AG04449 (cell line): ENCODE results near the gene P2RY4.
"Not testable (repeated sequence)": the region's sequence is repeated elsewhere in the genome, so short reads cannot be mapped to it uniquely, and the experiment has no call there.

ENCODE experiments used
- CTCF ChIA-PET: fragments of 350-600 bp; formaldehyde crosslinking; extraction: SDS; loops from one replicate; lab custom pipeline; 2021; ENCODE audit warnings: antibody characterized with exemption; lab: Yijun Ruan, JAX
- POLR2A ChIA-PET: fragments of 400-600, 350-600 bp; formaldehyde crosslinking; extraction: SDS; loops from one replicate; lab custom pipeline; 2020; ENCODE audit warnings: antibody characterized with exemption, inconsistent platforms; lab: Yijun Ruan, JAX
- DNase-seq: peaks from one replicate; pipeline ENCODE4 v3.0.0-alpha.2; 2010; ENCODE audit warnings: low read depth, low spot score
- H3K4me3 ChIP-seq: 2 replicates; pipeline ENCODE4 v1.5.1; 2011; ENCODE audit warnings: low read depth, mild to moderate bottlenecking, control low read depth, low read length
- TF ChIP-seq, protein P1 (sequence below): IDR thresholded peaks from one replicate; pipeline ENCODE4 v1.5.1; 2011; ENCODE audit warnings: mild to moderate bottlenecking, moderate library complexity, low read length, control low read depth, inconsistent platforms; ENCODE audit not compliant: insufficient read depth; ENCODE audit errors: missing control alignments

P2RY4 gene

DNA sequence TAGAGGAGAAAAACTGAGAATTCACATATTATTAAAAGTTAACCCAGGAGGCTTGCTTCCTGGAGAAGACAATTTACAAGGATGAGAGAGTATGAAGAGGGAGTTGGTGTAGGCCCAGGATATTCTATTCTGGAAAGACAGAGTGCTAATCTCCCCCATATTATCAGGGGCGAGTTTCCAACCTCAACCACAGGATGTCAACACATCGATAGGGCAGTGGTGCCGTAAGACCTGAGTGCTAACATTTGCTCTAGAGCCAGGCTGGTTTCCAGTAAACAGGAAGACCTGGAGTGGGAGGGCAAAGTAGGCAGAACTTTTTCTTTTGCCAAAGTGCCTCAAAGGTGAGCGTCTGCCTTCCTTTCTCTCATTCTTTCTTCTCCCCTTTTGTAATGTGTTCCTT, 28.3 kb downstream of the P2RY4 start:
- ChIA-PET POLR2A (no interaction called here), CTCF (interaction anchor here (1.3 kb wide), 1 partner anchor 99 kb away, joined by 3 read pairs; the partner anchor contains the start of gene IGBP1)
- no peak overlapping the region for H3K4me3 ChIP-seq
- TF ChIP-seq, protein P1, sequence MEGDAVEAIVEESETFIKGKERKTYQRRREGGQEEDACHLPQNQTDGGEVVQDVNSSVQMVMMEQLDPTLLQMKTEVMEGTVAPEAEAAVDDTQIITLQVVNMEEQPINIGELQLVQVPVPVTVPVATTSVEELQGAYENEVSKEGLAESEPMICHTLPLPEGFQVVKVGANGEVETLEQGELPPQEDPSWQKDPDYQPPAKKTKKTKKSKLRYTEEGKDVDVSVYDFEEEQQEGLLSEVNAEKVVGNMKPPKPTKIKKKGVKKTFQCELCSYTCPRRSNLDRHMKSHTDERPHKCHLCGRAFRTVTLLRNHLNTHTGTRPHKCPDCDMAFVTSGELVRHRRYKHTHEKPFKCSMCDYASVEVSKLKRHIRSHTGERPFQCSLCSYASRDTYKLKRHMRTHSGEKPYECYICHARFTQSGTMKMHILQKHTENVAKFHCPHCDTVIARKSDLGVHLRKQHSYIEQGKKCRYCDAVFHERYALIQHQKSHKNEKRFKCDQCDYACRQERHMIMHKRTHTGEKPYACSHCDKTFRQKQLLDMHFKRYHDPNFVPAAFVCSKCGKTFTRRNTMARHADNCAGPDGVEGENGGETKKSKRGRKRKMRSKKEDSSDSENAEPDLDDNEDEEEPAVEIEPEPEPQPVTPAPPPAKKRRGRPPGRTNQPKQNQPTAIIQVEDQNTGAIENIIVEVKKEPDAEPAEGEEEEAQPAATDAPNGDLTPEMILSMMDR, result no peak
- DNase-seq, result no peak

DNA sequence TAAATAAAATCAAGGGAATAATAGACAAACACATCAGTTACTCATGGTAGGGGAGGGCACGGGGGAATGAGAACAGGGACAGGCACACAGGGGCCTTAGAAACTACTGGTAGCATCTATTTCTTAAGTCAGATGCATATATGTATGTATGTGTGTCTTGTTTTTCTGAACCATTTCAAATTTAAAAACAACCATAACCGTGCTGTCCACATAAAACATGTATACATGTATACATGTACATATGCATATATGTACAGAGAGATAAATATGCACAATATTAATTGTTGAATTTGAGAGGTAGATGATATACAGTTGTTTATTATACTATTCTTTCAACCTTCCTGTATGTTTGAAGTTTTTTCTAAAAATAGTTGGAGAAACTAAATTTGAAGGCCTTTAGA, 33.3 kb downstream of the P2RY4 start:
- TF ChIP-seq, protein P1, result no peak
- no peak overlapping the region for H3K4me3 ChIP-seq
- DNase-seq, result no peak
- ChIA-PET POLR2A (no interaction called here), CTCF (no interaction called here)

DNA sequence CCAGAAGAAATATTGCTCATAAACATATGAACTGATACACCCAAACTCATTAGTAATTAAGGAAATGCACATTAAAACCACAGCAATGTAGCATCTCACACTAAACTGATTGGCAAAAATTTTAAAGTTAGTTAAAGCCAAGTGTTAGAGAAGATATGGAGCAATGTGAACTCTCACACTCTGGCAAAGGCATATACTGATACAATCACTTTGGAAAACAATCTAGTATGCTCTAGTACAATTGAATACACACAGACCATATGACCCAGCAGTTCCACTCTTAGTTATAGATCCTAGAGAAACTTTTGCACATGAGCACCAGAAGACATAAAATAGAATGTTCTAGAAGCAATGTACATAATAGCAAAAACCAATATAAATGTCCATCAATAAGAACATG, 34.0 kb downstream of the P2RY4 start:
- POLR2A ChIA-PET, result no interaction called here

DNA sequence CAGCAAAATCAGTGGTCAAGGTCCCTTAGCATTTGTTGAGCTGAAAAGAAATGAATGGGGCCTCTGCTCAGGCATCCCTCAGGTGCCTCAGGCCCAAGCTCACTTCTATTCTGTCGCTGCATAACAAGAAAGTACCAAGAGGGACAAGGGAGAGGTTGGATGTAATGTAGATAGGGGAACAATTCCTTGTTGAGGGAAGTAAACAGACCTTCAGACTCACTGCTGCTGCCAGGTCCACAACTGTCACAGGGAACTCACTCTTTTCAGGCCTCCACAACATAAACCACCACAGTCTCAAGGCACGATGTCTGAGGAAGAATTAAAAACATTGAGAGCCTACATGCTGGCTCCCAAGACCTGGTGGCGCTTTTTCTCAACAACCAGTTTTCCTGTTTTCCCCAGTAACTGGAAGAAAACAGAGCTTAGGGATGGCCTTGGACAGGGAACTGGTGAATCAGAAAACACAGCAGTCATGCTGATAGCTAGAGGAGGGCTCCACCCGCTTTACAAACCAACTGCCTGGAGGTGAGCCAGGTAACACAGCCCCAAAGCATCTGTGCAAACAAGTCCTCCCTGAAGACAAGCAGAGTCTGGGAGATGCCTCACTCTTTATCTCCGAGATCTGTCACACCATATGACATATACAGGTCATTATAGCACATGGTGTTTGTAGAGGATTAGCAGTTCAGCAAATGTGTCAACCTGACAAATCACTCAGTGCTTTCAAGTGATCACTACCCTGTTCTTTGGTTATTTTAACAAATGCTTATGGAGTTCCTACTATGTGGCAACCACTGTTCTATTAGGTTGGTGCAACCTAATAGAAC, 39.9 kb downstream of the P2RY4 start:
- ChIA-PET POLR2A (no interaction called here), CTCF (interaction anchor here (1.6 kb wide), 1 partner anchor 86 kb away, joined by 3 read pairs; the partner anchor contains the start of gene IGBP1)
- no peak overlapping the region for H3K4me3 ChIP-seq
- DNase-seq, result no peak
- TF ChIP-seq, protein P1, result no peak

More for the DNA sequence above, 34.0 kb downstream of the P2RY4 start:
- no peak for DNase-seq
- CTCF ChIA-PET, result no interaction called here
- TF ChIP-seq, protein P1, result no peak
- no peak overlapping the region for H3K4me3 ChIP-seq

DNA sequence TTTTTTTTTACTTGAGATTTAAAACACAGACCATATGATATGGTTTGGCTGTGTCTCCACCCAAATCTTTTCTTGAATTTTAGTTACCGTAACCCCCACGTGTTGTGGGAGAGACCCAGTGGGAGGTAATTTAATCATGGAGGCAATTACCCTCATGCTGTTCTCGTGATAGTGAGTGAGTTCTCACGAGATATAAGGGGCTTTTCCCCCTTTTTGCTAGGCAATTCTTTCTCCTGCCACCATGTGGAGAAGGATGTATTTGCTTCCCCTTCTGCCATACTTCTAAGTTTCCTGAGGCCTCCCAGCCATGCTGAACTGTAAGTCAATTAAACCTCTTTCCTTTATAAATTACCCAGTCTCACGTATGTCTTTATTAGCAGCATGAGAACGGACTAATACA, 50.4 kb downstream of the P2RY4 start:
- H3K4me3 ChIP-seq, DNase-seq, POLR2A ChIA-PET, CTCF ChIA-PET: not testable (repeated sequence)

DNA sequence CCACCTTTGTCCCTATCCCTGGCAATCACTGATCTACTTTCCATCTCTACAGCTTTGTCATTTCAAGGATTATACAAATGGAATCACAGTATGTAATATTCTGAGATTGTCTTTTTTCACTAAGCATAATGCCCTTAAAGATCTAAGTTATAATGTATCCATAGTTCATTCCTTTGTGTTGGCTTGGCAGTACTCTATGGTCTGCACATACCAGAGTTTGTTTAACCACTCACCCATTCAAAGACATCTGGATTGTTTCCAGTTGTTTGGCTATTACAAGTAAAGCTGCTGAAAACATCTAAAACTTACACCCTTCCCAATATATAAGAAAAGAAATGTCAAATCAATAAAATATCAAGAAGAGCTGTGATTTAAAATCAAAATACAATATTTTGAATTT, 51.5 kb downstream of the P2RY4 start:
- DNase-seq, result no peak
- ChIA-PET CTCF (no interaction called here), POLR2A (no interaction called here)
- no peak overlapping the region for H3K4me3 ChIP-seq
- TF ChIP-seq, protein P1, result no peak
